ENCODE results near the gene LRRC56. TPM values are rescaled to one million over a fixed set of nuclear protein-coding genes. Genes with fewer than 3 reads are reported as not detected.

The LRRC56 gene
- total and polyA plus RNA-seq, 2 of the 13 experiments (the other 11 are each of a cell fraction or from before 2014, with no cell fraction given), result 0.11 to 0.29 TPM

DNA sequence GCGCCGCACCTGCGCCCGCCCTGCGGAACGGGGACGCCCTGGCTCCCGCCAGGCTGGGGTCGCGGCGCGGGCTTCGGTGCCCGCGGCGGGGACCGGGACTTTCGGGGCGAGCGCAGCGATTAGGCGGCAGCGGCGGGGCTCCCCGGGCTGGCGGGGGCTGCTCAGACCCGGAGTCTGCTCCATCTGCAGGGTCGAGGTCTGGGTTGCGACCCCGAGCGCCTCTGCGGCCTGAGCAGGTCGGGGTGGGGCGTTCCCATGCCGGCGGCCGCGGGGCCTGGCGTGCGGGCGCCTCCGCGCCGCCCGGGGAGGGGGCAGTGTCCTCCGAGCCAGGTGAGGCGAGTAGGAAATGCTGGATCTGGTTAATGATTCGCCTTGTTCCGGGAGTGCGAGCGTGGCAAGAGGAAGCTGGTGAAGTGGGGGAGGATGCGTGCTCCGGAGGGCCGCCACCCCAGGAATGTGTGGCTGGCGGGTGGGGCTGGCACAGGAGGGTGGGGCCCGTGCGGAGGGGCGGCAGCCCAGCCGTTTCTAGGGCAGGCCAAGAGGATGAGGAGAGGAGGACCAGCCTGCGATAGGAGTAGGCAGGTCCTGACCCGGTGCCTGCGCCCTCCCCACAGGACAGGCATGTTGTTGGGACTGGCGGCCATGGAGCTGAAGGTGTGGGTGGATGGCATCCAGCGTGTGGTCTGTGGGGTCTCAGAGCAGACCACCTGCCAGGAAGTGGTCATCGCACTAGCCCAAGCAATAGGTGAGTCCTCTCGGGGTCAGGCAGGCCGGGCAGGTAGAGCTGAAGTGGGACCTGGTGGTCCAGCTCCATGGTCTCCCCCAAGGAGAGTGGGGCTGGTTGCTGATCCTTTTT, 24.0 kb downstream of the LRRC56 start (continued):
- TF ChIP-seq, protein P1, sequence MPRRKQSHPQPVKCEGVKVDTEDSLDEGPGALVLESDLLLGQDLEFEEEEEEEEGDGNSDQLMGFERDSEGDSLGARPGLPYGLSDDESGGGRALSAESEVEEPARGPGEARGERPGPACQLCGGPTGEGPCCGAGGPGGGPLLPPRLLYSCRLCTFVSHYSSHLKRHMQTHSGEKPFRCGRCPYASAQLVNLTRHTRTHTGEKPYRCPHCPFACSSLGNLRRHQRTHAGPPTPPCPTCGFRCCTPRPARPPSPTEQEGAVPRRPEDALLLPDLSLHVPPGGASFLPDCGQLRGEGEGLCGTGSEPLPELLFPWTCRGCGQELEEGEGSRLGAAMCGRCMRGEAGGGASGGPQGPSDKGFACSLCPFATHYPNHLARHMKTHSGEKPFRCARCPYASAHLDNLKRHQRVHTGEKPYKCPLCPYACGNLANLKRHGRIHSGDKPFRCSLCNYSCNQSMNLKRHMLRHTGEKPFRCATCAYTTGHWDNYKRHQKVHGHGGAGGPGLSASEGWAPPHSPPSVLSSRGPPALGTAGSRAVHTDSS (CRISPR knock-in tag; conservative IDR thresholded peaks at IDR 0.05), result no peak
- TF ChIP-seq ZNF556 (CRISPR knock-in tag; IDR thresholded peaks at IDR 0.05; ENCODE audit: borderline replicate concordance) (no peak), MBD4 (IDR thresholded peaks at IDR 0.05; ENCODE audit: borderline replicate concordance, low read length) (no peak), NCOR1 (IDR thresholded peaks at IDR 0.05; ENCODE audit: borderline replicate concordance, low read length) (no peak), ZNF83 (CRISPR knock-in tag; IDR thresholded peaks at IDR 0.05; ENCODE audit: borderline replicate concordance) (no peak), TAF15 (IDR thresholded peaks at IDR 0.05; ENCODE audit: low read depth, low read length, poor library complexity, severe bottlenecking) (no peak), NKX3-1 (CRISPR knock-in tag; IDR thresholded peaks at IDR 0.05) (no peak), NR2C2 (CRISPR knock-in tag; IDR thresholded peaks at IDR 0.05; ENCODE audit: borderline replicate concordance) (peak; percentile 40; the same call in 1 of the 2 replicates), TMF1 (CRISPR knock-in tag; IDR thresholded peaks at IDR 0.05; ENCODE audit: low read depth) (no peak), ZNF550 (CRISPR knock-in tag; IDR thresholded peaks at IDR 0.05; ENCODE audit: borderline replicate concordance) (no peak), ZNF251 (CRISPR knock-in tag; IDR thresholded peaks at IDR 0.05) (no peak), ZSCAN20 (CRISPR knock-in tag; IDR thresholded peaks at IDR 0.05; ENCODE audit: borderline replicate concordance) (no peak), ZNF776 (CRISPR knock-in tag; IDR thresholded peaks at IDR 0.05) (0 out of 2 replicates have a peak, but pooled peaks have one; percentile 19), ZBTB7B (CRISPR knock-in tag; IDR thresholded peaks at IDR 0.05) (peak; percentile 41; the same call in 1 of the 2 replicates), YEATS4 (CRISPR knock-in tag; IDR thresholded peaks at IDR 0.05; ENCODE audit: borderline replicate concordance) (peak; percentile 88), ZBTB20 (CRISPR knock-in tag; IDR thresholded peaks at IDR 0.05; ENCODE audit: borderline replicate concordance, low read depth) (0 out of 2 replicates have a peak, but pooled peaks have one; percentile 52), ZNF383 (CRISPR knock-in tag; IDR thresholded peaks at IDR 0.05; ENCODE audit: borderline replicate concordance) (no peak), ZNF839 (CRISPR knock-in tag; IDR thresholded peaks at IDR 0.05; ENCODE audit: borderline replicate concordance) (no peak), MLX (CRISPR knock-in tag; IDR thresholded peaks at IDR 0.05) (no peak; the same call in 1 of the 2 replicates)
- TF ChIP-seq, protein P2, sequence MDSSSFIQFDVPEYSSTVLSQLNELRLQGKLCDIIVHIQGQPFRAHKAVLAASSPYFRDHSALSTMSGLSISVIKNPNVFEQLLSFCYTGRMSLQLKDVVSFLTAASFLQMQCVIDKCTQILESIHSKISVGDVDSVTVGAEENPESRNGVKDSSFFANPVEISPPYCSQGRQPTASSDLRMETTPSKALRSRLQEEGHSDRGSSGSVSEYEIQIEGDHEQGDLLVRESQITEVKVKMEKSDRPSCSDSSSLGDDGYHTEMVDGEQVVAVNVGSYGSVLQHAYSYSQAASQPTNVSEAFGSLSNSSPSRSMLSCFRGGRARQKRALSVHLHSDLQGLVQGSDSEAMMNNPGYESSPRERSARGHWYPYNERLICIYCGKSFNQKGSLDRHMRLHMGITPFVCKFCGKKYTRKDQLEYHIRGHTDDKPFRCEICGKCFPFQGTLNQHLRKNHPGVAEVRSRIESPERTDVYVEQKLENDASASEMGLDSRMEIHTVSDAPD (CRISPR knock-in tag; IDR thresholded peaks at IDR 0.05), result no peak
